GM19452 (cell line): Measurements from ENCODE around the gene HAAO.

Experiments
- ATAC-seq: cut with Tn5 transposase; IDR thresholded peaks from one replicate; pipeline ENCODE4 v1.9.1; 2021; ENCODE audit not compliant: unreplicated experiment

Gene HAAO

DNA sequence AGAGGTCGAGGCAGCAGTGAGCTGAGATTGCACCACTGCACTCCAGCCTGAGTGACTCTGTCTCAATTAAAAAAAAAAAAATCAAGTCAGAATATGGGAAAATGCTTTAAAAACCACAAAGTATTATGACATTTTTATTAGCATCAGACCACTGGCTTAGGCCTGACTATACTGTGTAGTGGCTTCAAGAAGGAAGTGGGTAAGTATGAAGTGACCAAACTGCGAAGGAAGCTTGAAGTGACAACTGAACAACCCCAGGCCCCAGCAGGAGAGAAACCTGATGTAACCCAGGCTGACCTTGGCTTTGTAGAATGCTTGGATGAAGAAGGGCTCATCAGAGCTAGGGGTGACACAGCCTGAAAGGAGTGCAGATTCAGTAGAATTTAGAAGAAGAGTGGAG, 21.4 kb upstream of the HAAO start:
- no peak for ATAC-seq

DNA sequence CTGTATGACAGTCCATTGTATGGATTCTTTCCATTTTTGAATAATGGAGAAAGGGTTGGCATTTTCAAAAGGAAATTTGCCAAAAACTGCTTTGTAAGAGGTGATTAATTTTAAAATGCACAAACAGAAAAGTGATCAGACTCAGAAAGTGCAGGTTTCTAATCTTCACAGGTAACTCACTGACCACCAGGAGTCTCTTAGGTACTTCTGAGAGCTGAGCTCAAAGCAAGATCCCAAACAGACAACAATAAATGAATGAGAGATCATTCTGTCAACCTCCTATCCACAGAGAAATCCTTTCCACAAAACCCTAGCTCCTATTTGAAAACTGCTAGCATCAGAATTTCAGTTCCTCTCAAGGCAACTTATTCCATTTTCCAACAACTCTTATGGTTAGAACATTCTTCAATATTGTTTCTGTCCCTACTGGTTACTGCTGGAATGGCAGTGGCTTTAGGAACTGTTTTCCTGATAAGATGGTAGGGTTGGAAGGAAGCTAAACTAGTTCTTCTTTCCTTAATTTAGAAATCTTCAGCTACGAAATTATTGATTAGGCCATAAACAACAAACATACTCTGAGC, 20.6 kb upstream of the HAAO start:
- no peak for ATAC-seq

DNA sequence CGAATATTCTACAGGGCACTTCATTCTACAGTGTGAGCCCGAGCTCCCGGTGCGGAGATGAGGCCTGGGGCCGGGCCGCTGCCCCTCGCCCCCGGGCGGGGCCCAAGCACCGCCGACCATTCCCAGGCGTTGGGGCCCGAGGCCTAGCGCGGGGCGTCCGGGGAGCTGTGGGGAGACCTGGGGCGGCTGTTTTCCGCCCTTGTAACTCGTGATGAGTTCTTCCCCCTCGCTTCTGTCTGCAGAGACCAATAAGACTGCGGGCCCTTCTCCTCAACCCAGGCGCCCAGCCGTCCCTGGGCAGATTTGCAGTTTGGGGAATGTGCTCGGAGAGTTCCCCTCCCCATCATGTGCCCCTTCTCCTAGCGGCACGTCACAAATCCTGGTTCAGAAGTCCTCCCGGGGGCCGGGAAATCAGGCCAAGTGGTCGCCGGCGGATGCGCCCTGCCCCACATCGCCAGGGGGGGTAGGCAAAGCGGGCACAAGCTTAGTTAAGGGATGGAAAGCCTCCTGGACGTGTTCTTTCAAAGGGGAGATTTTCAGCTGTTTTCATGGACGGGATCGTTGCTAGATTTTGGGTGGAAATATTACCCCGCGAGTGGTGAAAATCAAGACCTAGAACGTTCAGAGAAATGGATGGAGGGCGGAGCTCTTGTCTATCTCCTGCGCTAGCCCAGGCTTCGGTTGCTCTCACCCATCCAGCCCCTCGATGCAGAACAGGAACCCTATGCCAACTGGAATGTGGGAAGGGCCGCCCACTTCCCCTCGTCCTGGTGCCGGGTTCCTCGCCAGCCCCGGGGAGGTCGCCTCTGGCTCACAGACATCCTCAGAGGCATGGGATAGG, 18.8 kb upstream of the HAAO start:
- ATAC-seq: peak; percentile 7

DNA sequence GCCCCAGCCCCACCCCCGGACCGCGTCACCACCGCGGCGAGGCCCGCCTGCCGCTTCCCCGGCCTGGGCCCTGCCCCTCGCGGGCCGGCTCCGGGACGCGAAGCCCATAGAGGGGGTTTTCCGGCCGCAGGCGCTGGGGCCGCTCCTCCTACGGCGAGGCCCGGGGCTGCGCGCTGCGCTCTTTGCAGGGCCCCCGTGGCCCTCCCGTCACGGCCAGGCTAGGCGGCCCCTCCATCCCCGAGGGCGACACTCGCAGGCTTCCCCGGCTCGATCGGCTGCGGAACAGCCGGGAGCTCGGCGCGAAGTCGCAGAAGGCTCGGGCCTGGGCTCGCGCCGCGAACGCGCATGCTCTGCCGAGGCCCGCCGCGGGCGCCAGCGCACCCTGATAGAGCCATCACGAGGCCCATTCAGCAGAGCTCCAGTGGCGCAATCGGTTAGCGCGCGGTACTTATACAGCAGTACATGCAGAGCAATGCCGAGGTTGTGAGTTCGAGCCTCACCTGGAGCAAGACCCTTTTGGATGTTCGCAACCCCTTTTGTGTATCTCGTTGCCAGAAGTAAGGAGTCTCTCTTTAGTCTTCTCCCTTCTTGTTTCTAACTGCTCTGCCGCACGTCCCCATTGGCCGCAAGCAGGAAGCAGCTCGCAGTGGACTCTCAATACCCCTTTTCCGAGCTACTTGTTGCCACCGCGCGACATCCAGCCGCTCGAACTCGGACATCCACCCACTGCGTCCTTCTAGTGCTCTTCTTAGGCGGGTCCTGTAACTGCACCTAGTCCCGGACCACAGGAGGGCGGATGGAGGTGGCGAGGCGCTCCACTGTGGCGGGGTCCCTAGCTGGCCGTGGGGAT, 18.0 kb upstream of the HAAO start:
- ATAC-seq: peak; percentile 69

DNA sequence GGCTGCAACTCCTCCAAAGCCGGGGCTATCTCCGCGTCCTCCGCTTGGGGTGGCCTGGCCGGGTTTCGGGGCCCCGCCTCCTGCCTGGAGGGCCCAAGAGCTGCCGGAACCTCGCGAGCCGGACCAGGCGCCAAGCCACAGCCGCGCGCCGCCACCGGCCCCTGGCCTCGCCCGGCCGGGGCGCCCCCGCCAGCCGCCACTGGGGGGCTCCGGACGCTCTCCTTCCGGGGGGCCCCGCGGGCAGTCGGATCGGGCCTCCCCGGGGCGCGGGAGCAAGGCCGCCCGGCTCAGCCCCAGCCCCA, 17.4 kb upstream of the HAAO start:
- ATAC-seq: peak; percentile 55

DNA sequence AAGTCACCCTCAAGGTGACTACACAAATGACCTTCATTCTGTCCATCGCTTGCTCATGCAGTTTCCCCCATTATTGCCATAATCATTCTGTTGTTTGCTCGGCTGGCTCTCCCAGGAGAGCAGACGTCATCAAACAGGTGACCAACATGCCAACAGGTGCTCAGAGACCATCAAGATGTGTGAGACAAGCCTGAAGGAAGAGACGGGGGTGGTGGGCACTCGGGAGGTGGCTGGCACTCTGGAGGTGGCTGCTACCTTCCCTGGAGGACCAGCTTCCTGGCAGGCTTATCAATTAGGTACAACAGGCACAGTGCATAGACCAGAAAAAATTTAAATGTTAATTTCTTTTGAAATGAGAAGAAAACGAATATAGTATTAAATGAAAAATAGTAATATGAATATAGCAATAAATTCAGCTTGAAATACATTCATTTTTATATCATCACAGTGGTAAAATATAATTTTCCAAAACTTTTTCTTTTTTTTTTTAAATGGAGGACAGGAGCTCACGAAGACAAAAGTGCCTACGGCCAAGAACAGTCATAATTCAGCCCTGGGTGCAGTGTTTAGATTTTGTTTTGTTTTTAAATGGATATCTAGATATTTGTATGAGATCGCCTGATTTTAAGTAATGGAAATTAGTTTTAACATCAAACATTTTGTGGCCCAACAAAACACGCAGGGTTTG, 16.9 kb upstream of the HAAO start:
- ATAC-seq: no peak

DNA sequence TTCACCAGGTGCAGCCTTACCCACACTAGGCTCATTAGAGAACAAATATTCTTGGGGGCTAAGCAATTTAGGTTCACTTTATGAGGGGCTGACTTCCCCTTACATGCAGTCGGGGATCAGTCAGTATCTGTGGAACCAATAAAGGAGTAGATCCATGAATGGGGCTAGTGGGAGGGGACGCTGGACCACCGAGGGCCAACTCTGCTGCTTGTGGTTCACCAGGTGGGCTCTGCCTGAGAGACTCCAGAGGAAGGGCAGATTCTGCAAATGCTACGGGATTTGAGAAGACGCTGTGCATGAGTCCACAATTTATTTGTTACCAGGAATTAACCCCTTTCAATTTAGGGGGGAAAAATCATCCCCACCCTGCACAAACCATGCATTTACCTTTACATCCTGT, 15.9 kb upstream of the HAAO start:
- no peak for ATAC-seq

DNA sequence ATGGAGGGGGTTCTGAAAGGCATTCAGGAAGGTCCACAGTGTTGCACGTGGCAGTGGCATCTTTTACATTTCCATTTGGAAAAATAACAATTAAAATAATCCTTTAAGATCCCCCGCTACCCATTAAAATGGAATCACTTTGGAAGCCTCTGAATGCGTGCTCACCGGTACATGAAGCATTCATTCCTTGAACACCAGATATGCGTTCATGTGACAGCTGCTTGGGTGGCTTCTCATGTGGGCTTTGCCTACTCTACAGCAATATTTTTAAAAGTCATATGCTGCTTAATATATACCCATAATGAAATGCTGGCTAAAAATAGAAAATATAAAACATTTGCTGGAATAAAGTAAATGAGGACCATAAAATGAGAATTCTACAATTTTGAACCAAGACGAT, 14.4 kb upstream of the HAAO start:
- ATAC-seq: no peak

DNA sequence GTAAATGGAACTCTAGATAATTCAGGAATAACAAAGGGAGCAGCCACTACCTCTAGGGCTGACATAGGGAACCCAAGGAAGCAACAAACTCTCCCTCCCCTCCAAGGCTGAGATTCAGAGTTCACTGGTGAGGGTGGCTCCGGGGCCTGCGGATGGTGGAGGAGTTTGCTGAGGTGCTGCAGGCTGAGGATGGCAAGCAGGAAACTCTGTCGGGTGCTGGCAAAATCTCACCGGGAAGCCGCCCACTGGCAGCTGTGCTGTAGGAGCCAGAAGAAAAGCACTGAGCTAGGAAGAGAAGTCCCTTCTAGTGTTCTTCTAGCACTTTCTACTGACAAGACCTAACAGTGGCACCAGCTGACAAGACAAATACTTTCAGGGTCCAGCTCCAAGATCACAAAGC, 12.5 kb upstream of the HAAO start:
- ATAC-seq: no peak

DNA sequence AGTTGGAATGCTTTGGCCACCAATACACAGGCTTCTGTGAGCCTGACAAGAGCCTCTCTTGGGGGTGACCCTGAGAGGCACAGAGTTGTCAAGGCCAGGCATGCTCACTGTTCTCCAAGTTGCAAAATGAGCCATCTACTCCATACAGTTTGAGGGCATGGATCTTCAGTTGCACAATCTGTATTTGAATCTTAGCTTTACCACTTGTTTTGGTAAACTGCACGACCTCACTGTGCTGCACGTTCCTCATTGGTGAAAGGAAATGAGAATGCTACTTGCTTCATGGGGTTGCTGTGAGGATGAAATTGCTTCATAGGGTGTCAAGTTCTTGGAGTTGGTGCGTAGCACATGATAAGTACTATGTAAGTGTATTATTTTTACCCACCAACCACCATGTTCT, 12.0 kb upstream of the HAAO start:
- no peak for ATAC-seq

DNA sequence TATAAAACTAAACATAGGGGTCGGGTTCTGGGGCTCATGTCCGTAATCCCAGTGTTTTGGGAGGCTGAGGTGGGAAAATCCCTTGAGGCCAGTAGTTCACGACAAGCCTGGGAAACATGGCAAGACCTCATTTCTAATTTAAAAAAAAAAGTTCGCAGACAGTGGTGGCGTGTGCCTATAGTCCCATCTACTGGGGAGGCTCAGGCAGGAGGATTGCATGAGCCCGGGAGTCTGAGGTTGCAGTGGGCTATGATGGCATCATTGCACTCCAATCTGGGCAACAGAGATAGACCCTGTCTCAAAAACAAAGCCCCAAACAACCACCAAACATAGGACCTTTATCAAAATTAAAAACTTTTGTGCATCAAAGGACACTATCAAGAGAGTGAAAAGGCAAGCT, 9.8 kb upstream of the HAAO start:
- ATAC-seq: no peak

DNA sequence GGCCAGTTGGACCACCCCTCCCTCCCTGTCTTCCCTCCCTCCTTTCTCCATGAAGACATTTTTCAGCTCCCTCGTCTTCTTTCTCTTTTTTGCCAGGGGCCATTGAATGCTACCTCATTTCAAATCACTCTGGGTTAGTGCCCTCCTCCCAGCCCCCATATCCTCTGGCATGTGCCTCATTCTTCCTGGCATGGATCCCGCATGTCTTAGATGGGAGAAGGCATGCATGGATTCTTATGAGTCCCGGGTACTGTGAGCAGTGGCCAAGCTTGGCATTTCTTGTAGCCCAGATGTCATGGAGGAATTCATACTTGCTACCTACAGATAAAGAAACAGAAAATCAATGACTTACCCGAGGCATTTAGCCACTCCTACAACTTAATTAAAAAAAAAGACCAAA, 9.0 kb upstream of the HAAO start:
- no peak for ATAC-seq

DNA sequence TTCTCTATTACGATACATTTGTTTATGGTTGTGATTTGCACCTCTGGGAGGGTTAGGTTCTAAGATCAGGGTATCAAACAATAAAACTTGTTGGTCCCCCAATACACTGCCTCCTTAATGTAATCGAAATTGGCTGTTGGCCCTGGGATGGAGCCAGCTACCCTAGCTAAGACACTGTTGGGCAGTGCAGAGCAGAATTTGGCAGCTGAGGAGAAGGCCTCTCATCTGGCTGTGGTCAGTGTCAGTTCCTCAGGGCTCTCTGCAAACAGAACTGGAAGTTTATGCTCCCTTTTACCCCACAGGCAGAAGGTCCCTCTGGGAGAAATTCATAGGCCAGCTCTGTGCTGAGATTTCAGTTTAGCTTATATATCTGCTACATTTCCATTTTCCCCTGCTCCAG, 8.6 kb upstream of the HAAO start:
- no peak for ATAC-seq

DNA sequence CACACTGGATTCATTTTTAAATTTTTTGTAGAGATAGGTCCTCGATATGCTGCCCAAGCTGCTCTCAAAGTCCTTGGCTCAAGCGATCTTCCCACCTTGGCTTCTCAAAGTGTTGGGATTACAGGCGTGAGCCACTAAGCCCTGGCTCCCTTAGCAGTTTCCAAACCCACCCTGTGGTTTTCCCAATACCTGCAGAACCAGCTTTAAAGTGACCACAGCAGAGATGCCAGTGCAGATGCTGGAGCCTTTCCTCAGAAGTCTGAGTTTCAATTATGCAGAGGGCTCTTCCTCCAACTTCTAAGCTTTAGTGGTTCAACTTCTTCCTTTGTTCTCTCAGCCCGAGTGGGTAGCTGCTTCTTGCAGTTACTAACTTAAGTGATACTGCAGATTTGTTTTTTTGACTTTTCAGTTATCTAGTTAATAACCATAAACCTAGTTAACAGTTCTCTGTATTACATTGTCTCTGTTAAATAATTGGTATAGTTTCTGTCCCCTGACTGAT, 8.1 kb upstream of the HAAO start:
- no peak for ATAC-seq

DNA sequence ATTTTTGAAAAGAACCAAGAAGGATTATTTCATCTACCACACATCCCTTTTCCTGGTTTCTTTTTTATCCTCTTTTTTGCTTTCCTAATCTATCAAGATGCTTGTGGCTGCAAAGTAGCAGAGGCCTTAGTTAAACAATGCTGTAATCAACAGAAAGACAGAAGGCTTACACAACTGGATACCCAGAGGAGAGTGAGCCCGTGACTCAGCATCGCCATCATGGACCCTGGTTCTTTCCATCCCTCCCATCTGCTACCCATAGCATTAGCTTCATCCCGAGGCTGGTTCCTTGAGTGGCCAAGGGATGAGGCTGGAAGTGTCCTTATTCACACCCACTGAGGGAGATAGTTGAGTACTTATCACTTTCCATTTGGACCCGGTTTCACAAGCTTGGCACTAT, 7.5 kb upstream of the HAAO start:
- ATAC-seq: no peak

DNA sequence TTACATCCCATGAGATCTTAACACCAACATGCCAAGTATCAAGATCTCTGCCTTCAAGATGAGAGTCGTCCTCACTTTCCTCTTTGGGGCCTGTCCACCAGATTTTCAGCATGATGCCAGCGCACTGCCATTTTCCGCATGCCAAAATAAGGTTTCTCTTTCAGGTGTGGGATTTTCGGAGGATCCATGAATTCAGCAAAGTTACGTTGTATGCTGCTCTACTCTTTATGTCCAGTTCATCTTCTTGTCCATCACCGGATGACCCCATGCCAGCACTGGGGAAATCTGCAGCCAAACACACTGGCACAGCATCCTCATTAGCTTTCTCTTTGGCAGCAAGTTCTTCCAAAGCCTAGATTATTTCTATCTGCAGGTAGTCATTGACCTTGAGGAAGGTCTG, 4.9 kb upstream of the HAAO start:
- no peak for ATAC-seq

DNA sequence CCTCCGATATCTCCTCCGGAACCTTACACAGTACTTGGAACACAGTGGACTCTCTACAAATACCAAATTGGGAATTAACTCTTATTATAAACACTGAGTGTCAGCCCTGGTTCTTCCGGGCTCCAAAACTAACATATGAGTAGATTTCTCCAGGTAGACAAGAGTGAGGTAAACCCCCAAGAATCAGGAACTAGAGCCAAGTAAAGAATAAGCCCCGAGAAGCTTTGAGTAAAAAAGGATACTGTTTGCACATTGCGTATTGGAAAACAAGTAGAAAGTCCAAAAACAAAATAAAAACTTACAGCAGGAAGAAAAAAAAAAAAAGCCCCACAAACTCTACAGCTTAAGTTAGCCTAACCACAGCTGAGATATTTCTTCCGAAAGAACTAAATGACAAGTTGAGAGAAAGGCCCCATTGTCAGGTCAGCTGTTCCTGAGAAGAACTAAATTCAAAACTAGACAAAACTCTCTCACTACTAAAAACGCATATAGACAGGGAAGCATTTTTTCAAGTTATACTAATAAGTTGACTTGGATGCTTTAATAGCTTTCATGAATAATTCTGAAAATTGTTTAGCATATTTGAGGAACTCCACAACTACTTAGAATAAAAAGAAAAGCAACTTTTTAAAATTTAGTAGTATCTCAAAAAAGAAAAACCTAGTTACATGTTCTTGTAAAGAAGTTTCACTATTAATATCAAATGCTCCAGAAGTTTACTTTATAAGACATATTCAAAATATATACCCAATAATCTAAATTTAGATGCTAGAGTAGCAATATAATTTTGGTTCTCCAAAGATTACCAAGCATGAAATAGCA, 4.3 kb upstream of the HAAO start:
- ATAC-seq: peak; percentile 41

DNA sequence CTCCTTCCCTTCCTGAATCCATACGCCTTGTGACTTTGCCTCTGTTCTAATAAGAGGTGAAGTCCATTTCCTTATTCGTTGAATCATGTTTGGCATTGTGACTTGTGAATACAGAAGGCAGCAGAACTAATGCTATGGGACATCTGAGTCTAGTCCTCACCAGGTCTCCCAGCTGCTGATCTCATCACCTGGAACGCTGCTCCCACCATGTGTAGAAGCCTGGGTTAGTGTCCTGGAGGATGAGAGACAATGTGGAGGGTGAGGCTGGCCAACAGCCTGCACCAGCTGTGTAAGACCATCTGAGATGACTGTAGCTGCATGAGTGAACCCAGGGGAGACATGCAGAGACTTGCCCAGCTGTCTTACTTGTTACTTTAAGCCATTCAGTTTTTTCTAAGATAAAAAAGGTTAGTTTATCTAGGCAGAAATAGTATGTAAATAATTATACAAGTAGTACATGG, 3.5 kb upstream of the HAAO start:
- ATAC-seq: peak; percentile 46

DNA sequence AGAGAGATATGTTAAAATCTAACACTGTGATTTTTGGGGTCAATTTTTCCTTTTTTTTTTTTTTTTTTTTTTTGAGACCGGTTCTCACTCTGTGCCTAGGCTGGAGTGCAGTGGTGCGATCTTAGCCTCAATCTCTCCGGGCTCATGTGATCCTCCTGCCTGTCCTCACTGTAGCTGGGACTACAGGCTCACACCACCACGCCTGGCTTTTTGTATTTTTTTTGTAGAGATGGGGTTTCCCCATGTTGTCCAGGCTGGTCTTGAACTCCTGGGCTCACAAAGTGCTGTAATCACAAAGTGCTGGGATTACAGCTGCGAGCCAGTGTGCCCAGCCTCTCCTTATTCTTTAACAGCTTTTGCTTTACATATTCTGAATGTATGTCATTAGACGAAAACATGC, 2.9 kb upstream of the HAAO start:
- no peak for ATAC-seq

DNA sequence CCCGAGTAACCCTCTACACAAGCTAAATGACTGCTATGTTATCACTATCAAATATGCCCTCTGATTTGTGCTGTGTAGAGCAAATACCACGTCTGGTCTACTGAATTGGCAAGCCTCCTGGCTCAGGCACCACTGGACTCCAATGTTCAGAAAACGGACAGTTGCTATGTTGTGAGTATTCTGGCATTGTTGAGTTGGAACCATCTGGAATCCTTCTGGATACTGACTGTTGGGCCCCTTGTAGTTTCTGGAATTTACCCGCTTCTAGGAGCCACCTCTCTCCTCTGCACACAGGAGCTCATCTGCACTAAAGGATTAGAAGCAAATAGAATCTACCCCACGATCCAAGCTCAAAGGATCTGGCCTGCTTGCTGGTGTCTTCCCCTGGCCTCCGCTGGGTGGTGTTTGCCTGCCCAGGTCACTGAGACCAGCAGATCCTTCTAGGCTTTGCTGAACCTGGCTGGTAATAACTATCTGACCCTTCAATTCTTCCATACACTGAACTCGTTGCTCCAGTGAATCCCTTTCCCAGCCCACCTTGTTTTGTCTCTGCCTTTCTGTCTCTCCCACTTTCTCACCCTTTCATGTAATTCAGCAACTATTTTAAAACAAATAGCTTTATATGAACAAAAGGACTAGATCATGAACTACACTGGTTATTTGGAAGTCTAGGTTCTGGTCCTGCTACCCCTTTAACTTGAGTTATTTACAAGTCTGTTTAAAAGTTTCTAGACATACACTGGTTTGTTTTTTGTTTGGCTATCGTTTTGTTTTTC, 2.1 kb upstream of the HAAO start:
- ATAC-seq: no peak
